PC-3 (cell line): ENCODE results near the gene BZW2.

Experiments
- EZH2 ChIP-seq: fragments of 300-600 bp; sonication (generic); IDR thresholded peaks from one replicate; pipeline ENCODE4 v1.6.1; 2017; ENCODE audit warnings: antibody characterized with exemption, mild to moderate bottlenecking, low read length; ENCODE audit not compliant: unreplicated experiment
- TF ChIP-seq, protein P1 (sequence below): fragments of 300-600 bp; sonication (generic); conservative IDR thresholded peaks from 2 replicates; pipeline ENCODE4 v1.5.1; 2017; ENCODE audit warnings: antibody characterized with exemption, low read depth, mild to moderate bottlenecking, low read length

DNA sequence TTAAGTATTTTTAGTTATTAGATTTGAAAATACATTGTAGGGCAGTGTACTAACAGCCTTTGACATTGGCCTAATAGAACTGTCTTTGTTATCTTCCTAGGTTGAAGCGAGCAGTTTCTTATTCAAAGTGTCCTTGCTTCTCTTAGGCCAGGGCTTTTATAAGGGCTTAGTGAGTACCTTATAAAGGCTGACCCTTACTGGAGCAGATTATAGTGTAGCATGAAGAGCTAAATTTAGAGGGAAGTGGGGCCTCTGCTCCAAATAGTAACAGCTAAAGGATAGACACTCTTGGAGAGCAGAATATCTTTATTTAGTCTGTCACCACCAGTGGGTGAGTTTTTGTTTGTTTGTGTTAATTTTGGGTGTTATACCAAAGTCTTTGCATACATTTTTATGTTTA lies 15.9 kb downstream of the BZW2 start:
- TF ChIP-seq, protein P1, sequence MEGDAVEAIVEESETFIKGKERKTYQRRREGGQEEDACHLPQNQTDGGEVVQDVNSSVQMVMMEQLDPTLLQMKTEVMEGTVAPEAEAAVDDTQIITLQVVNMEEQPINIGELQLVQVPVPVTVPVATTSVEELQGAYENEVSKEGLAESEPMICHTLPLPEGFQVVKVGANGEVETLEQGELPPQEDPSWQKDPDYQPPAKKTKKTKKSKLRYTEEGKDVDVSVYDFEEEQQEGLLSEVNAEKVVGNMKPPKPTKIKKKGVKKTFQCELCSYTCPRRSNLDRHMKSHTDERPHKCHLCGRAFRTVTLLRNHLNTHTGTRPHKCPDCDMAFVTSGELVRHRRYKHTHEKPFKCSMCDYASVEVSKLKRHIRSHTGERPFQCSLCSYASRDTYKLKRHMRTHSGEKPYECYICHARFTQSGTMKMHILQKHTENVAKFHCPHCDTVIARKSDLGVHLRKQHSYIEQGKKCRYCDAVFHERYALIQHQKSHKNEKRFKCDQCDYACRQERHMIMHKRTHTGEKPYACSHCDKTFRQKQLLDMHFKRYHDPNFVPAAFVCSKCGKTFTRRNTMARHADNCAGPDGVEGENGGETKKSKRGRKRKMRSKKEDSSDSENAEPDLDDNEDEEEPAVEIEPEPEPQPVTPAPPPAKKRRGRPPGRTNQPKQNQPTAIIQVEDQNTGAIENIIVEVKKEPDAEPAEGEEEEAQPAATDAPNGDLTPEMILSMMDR = no peak
- no peak for TF ChIP-seq EZH2
